PC-9 (cell line): Measurements from ENCODE around the gene TUBA1C. TPM values are rescaled to one million over a fixed set of nuclear protein-coding genes. Genes with fewer than 3 reads are reported as not detected.

ENCODE experiments used
- BruUV-seq: library from RNA; stranded (reverse); fragments of 400-500 nt; replicated peaks from 2 replicates; lab custom pipeline; 2021; lab: Mats Ljungman, UMichigan
- CTCF ChIA-PET: fragments of 300-600 bp; sonication (Branson Sonifier 250); formaldehyde crosslinking; loops from one replicate; lab custom pipeline; 2022; ENCODE audit warnings: antibody characterized with exemption; lab: Charles Lee
- POLR2A ChIA-PET: fragments of 300-600 bp; sonication (Branson Sonifier 250); formaldehyde crosslinking; loops from one replicate; lab custom pipeline; 2022; ENCODE audit warnings: antibody characterized with exemption; ENCODE audit not compliant: unreplicated experiment; lab: Charles Lee
- DNase-seq, 2 experiments: peaks; one replicate each; pipeline versions ENCODE4 v3.0.0 to v3.0.0-alpha.2; 2015 to 2022; ENCODE audit warnings: mixed read lengths in 1 of 2
- H2AFZ ChIP-seq: fragments of 200-600 bp; sonication (generic); 2 replicates; pipeline ENCODE4 v1.8.1; 2017; ENCODE audit warnings: antibody characterized with exemption
- H3F3A ChIP-seq: fragments of 200-600 bp; sonication (generic); 2 replicates; pipeline ENCODE4 v1.8.1; 2017; ENCODE audit warnings: antibody characterized with exemption, mild to moderate bottlenecking, low read depth; ENCODE audit not compliant: insufficient read depth
- H3K27ac ChIP-seq: fragments of 200-600 bp; sonication (generic); 2 replicates; pipeline ENCODE4 v1.6.1; 2016; ENCODE audit warnings: mixed run types
- H3K27me3 ChIP-seq: fragments of 200-600 bp; sonication (generic); 2 replicates; pipeline ENCODE4 v1.6.1; 2016; ENCODE audit warnings: low read depth, mixed run types; ENCODE audit not compliant: insufficient read depth
- H3K36me3 ChIP-seq: fragments of 200-600 bp; sonication (generic); 2 replicates; pipeline ENCODE4 v1.6.1; 2016; ENCODE audit warnings: low read depth, mixed run types
- H3K4me1 ChIP-seq: fragments of 200-600 bp; sonication (generic); replicated peaks from 2 replicates; pipeline ENCODE4 v1.6.1; 2016; ENCODE audit warnings: mixed run types; ENCODE audit not compliant: insufficient read depth
- H3K4me2 ChIP-seq: fragments of 200-600 bp; sonication (generic); 2 replicates; pipeline ENCODE4 v1.6.1; 2017; ENCODE audit warnings: mixed run types
- H3K4me3 ChIP-seq: fragments of 200-600 bp; sonication (generic); 2 replicates; pipeline ENCODE4 v1.6.1; 2016; ENCODE audit warnings: mixed run types
- H3K79me2 ChIP-seq: fragments of 200-600 bp; sonication (generic); 2 replicates; pipeline ENCODE4 v1.6.1; 2017; ENCODE audit warnings: low read depth, mixed run types
- H3K9me2 ChIP-seq: fragments of 200-600 bp; sonication (generic); 2 replicates; pipeline ENCODE4 v1.8.1; 2017; ENCODE audit warnings: mild to moderate bottlenecking; ENCODE audit not compliant: insufficient read depth
- H3K9me3 ChIP-seq: fragments of 200-600 bp; sonication (generic); 2 replicates; pipeline ENCODE4 v1.8.1; 2016; ENCODE audit warnings: low read depth; ENCODE audit not compliant: insufficient read depth
- H4K20me1 ChIP-seq: fragments of 200-600 bp; sonication (generic); 2 replicates; pipeline ENCODE4 v1.8.1; 2017; ENCODE audit not compliant: insufficient read depth
- EZH2 ChIP-seq: fragments of 200-600 bp; sonication (generic); IDR thresholded peaks from 2 replicates; pipeline ENCODE4 v1.8.0; 2017; ENCODE audit warnings: antibody characterized with exemption, low read depth
- intact Hi-C: fragments of 100-400 bp; cut with micrococcal nuclease; formaldehyde crosslinking; loops from one replicate; pipeline ENCODE4 v1.10.0; 2022; ENCODE audit not compliant: unreplicated experiment
- total RNA-seq: library from RNA; stranded (reverse); gene quantifications from 2 replicates; pipeline ENCODE4 v1.2.3, GENCODE V29; 2021
- TF ChIP-seq, protein P1 (sequence below): fragments of 200-600 bp; sonication (generic); conservative IDR thresholded peaks from 2 replicates; pipeline ENCODE4 v1.6.1; 2017; ENCODE audit warnings: mixed run types, antibody characterized with exemption, mild to moderate bottlenecking, moderate library complexity

TUBA1C gene
- total RNA-seq, 1 experiment from 2014 or later = 490 TPM

GRCh38 chr12:49294804-49295081 is 29.9 kb downstream of the TUBA1C start:
- Histone ChIP-seq H3K79me2 (no peaks in the 10 kb centered on the region), H3K4me3 (no peak overlapping the region), H3K36me3 (no peaks in the 10 kb centered on the region), H3K27me3 (0 out of 2 replicates have a peak, but pooled peaks cover 2% of the 10 kb centered on the region), H3K4me1 (no peaks in the 10 kb centered on the region), H3K4me2 (no peak overlapping the region), H3F3A (no peaks in the 10 kb centered on the region), H4K20me1 (no peaks in the 10 kb centered on the region), H2AFZ (no peak overlapping the region), H3K27ac (no peak overlapping the region), H3K9me3 (no peaks in the 10 kb centered on the region), H3K9me2 (no peaks in the 10 kb centered on the region)
- BruUV-seq = no TSS peak
- ChIA-PET CTCF (interaction anchor here (0.5 kb wide), 1 partner anchor 317 kb away, joined by 3 read pairs; the partner anchor contains the start of gene WNT1), POLR2A (no interaction called here)
- no peak for DNase-seq
- no peak for TF ChIP-seq EZH2
- TF ChIP-seq, protein P1, sequence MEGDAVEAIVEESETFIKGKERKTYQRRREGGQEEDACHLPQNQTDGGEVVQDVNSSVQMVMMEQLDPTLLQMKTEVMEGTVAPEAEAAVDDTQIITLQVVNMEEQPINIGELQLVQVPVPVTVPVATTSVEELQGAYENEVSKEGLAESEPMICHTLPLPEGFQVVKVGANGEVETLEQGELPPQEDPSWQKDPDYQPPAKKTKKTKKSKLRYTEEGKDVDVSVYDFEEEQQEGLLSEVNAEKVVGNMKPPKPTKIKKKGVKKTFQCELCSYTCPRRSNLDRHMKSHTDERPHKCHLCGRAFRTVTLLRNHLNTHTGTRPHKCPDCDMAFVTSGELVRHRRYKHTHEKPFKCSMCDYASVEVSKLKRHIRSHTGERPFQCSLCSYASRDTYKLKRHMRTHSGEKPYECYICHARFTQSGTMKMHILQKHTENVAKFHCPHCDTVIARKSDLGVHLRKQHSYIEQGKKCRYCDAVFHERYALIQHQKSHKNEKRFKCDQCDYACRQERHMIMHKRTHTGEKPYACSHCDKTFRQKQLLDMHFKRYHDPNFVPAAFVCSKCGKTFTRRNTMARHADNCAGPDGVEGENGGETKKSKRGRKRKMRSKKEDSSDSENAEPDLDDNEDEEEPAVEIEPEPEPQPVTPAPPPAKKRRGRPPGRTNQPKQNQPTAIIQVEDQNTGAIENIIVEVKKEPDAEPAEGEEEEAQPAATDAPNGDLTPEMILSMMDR = no peak
- intact Hi-C loops = no loop called here

- H4K20me1 ChIP-seq = no peaks in the 10 kb centered on the region
- H3K4me1 ChIP-seq = no peaks in the 10 kb centered on the region
- no TSS peak for BruUV-seq
- TF ChIP-seq EZH2 = no peak
- POLR2A ChIA-PET = no interaction called here
- H3K4me3 ChIP-seq = no peak within 1 kb of the TSS
- intact Hi-C loops = no loop called here
- H3K27me3 ChIP-seq = 0 out of 2 replicates have a peak, but pooled peaks cover 2% of the 10 kb centered on the region
- no peak within 1 kb of the TSS for H3K27ac ChIP-seq
- H3K9me2 ChIP-seq = no peaks in the 10 kb centered on the region
- no peak for DNase-seq
- H3K79me2 ChIP-seq = no peaks in the 10 kb centered on the region
- H3K9me3 ChIP-seq = no peaks in the 10 kb centered on the region
- H3K4me2 ChIP-seq = no peak within 1 kb of the TSS
- CTCF ChIA-PET = interaction anchor here (0.5 to 0.6 kb wide), 2 partner anchors 33 to 317 kb away, joined by 3 to 14 read pairs; partner anchors contain the start of gene WNT1
- no peaks in the 10 kb centered on the region for H3F3A ChIP-seq
- no peaks in the 10 kb centered on the region for H3K36me3 ChIP-seq
- H2AFZ ChIP-seq = no peak within 1 kb of the TSS
These were observed 30.4 kb downstream of the TUBA1C start, which contains the start of gene PRPH for GRCh38 chr12:49295082-49295936. PRPH (plus strand) TSS chr12:49295147; CDS start chr12:49295201, 54 bp downstream.

GRCh38 chr12:49296034-49296835 is 31.4 kb downstream of the TUBA1C start:
- H3K79me2 ChIP-seq = no peaks in the 10 kb centered on the region
- no peaks in the 10 kb centered on the region for H3F3A ChIP-seq
- H3K4me3 ChIP-seq = no peak overlapping the region
- no peaks in the 10 kb centered on the region for H3K36me3 ChIP-seq
- no peak for TF ChIP-seq EZH2
- TF ChIP-seq, protein P1 = peak; percentile 78
- H3K4me1 ChIP-seq = no peaks in the 10 kb centered on the region
- ChIA-PET CTCF (interaction anchor here (0.6 to 1.5 kb wide), 7 partner anchors 27 to 1000 kb away, joined by 5 to 15 read pairs (median 10); partner anchors contain the start of gene TROAP), POLR2A (no interaction called here)
- intact Hi-C loops = no loop called here
- H3K9me2 ChIP-seq = no peaks in the 10 kb centered on the region
- 0 out of 2 replicates have a peak, but pooled peaks cover 2% of the 10 kb centered on the region for H3K27me3 ChIP-seq
- peak in 1 of 2 experiments; percentile 54 for DNase-seq
- H3K27ac ChIP-seq = no peak overlapping the region
- no TSS peak for BruUV-seq
- H3K4me2 ChIP-seq = no peak overlapping the region; the same call in 1 of the 2 replicates
- no peaks in the 10 kb centered on the region for H3K9me3 ChIP-seq
- H4K20me1 ChIP-seq = no peaks in the 10 kb centered on the region
- no peak overlapping the region for H2AFZ ChIP-seq
